Measurements from ENCODE around the gene MEGF8.

GRCh38 chr19:42400404-42400803, 75.0 kb downstream of the MEGF8 start:
- no peak for TF ChIP-seq CTCF (CRISPR knock-in tag; IDR thresholded peaks at IDR 0.05)
- no peak for TF ChIP-seq ZNF552 (CRISPR knock-in tag; IDR thresholded peaks at IDR 0.05; ENCODE audit: borderline replicate concordance)
- no peak for TF ChIP-seq NR2C2 (CRISPR knock-in tag; IDR thresholded peaks at IDR 0.05; ENCODE audit: borderline replicate concordance)
- no peak for TF ChIP-seq HNF4A (CRISPR knock-in tag; IDR thresholded peaks at IDR 0.05)
- no peak for TF ChIP-seq MLLT10 (CRISPR knock-in tag; IDR thresholded peaks at IDR 0.05)
- no peak for TF ChIP-seq ZNF567 (CRISPR knock-in tag; IDR thresholded peaks at IDR 0.05; ENCODE audit: borderline replicate concordance)
